Activated naive CD4-positive, alpha-beta T cell treated with anti-CD3 and anti-CD28 coated beads for 36 hours (primary cell): Measurements from ENCODE around the gene RAMP3. TPM values are rescaled to one million over a fixed set of nuclear protein-coding genes. Genes with fewer than 3 reads are reported as not detected.
A peak's percentile ranks its signal among the peaks of the same experiment; 100 is the strongest.
"Not testable (repeated sequence)": the region's sequence is repeated elsewhere in the genome, so short reads cannot be mapped to it uniquely, and the experiment has no call there.

ENCODE experiments used
- CTCF ChIA-PET: fragments of 350-600 bp; sonication (Branson Sonifier 250); formaldehyde crosslinking; loops from one replicate; lab custom pipeline; 2021; ENCODE audit warnings: antibody characterized with exemption; lab: Charles Lee
- DNase-seq: peaks from one replicate; pipeline ENCODE4 v3.0.0-alpha.2; 2020
- H3K27ac Mint-ChIP-seq: one replicate; pipeline ENCODE4 v1.8.0; 2021; ENCODE audit warnings: mild to moderate bottlenecking, mixed read lengths
- H3K27me3 Mint-ChIP-seq: one replicate; pipeline ENCODE4 v1.8.0; 2021; ENCODE audit warnings: low read depth, mixed read lengths
- H3K36me3 Mint-ChIP-seq: one replicate; pipeline ENCODE4 v1.8.0; 2021; ENCODE audit warnings: low read depth, mixed read lengths
- H3K4me1 Mint-ChIP-seq: one replicate; pipeline ENCODE4 v1.8.0; 2021; ENCODE audit warnings: low read depth, mixed read lengths
- H3K4me3 Mint-ChIP-seq: one replicate; pipeline ENCODE4 v1.8.0; 2021; ENCODE audit warnings: mild to moderate bottlenecking, moderate library complexity, mixed read lengths
- H3K9me3 Mint-ChIP-seq: one replicate; pipeline ENCODE4 v1.8.0; 2021; ENCODE audit warnings: mixed read lengths
- intact Hi-C: fragments of 100-400 bp; cut with micrococcal nuclease; formaldehyde crosslinking; loops from one replicate; pipeline ENCODE4 v1.15.1; 2023
- total RNA-seq, 2 experiments: library from RNA; stranded (reverse); gene quantifications; one replicate each; pipeline ENCODE4 v1.2.3, GENCODE V29; 2021

The RAMP3 gene
- total RNA-seq, 2 experiments from 2014 or later, result not detected

- peaks cover 3% of the 10 kb centered on the region for H3K4me1 Mint-ChIP-seq
- H3K4me3 Mint-ChIP-seq, result no peak overlapping the region
- DNase-seq, result no peak
- CTCF ChIA-PET, result no interaction called here
- no peak overlapping the region for H3K27ac Mint-ChIP-seq
- intact Hi-C loops, result no loop called here
- H3K9me3 Mint-ChIP-seq, result peaks cover 5% of the 10 kb centered on the region
- no peaks in the 10 kb centered on the region for H3K36me3 Mint-ChIP-seq
- H3K27me3 Mint-ChIP-seq, result peaks cover 16% of the 10 kb centered on the region
These were observed 4.3 kb downstream of the RAMP3 start for GRCh38 chr7:45161842-45162241.

GRCh38 chr7:45162311-45162845, 4.8 kb downstream of the RAMP3 start:
- Mint-ChIP-seq H3K4me1 (no peaks in the 10 kb centered on the region), H3K27me3 (peaks cover 11% of the 10 kb centered on the region), H3K4me3 (no peak overlapping the region), H3K9me3 (peaks cover 5% of the 10 kb centered on the region), H3K36me3 (no peaks in the 10 kb centered on the region), H3K27ac (no peak overlapping the region)
- DNase-seq, result no peak
- CTCF ChIA-PET, result interaction anchor here (1.0 to 1.6 kb wide), 2 partner anchors 8 to 97 kb away, joined by 3 to 9 read pairs; no protein-coding TSS in a partner anchor
- intact Hi-C loops, result no loop called here

DNA sequence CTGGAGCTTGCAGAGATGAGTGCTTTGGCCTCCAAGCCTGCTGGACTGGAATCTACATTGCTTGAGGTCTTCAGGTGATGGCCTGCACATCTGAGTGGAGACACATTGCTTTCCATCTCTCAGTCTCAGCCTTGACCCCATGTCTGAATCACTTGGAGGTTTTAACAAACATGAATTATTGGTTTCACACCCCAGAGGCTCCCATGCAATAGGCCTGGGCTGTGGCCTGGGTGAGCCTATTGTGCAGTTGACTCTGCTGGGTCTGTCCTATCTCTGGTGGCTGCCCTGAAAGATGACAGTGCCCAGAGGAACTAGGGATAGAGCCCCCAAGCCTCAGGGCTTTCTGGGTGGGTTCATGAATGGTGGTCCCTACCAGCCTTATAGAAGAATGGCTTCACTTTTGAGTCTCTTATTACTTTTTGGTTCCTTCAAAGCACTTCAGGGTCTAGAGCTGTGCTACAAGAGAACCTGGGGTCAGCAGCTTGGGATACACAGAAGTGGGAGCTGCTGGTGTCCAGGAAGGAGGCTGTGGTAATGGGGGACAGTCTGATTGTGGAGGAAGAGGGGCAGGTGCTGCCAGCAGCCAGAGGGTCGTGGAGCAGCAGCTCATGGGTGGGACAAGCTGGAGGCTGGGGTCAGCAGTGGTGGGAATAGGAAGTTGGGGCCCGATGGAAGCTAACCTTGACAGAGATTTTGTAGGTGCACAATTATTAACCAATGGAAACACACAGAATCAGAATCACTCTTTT, 5.5 kb downstream of the RAMP3 start:
- CTCF ChIA-PET, result interaction anchor here (1.0 to 1.6 kb wide), 2 partner anchors 9 to 97 kb away, joined by 3 to 9 read pairs; no protein-coding TSS in a partner anchor
- Mint-ChIP-seq H3K4me3 (no peak overlapping the region), H3K27me3 (peaks cover 10% of the 10 kb centered on the region), H3K36me3 (no peaks in the 10 kb centered on the region), H3K9me3 (peaks cover 5% of the 10 kb centered on the region), H3K27ac (no peak overlapping the region), H3K4me1 (no peaks in the 10 kb centered on the region)
- intact Hi-C loops, result no loop called here
- DNase-seq, result no peak

- Mint-ChIP-seq H3K9me3 (peaks cover 5% of the 10 kb centered on the region), H3K27me3 (peaks cover 5% of the 10 kb centered on the region), H3K27ac (no peak overlapping the region), H3K36me3 (no peaks in the 10 kb centered on the region), H3K4me1 (no peaks in the 10 kb centered on the region), H3K4me3 (no peak overlapping the region)
- CTCF ChIA-PET, result interaction anchor here (1.6 kb wide), 1 partner anchor 96 kb away, joined by 9 read pairs; no protein-coding TSS in a partner anchor
- intact Hi-C loops, result no loop called here
- no peak for DNase-seq
These were observed 6.1 kb downstream of the RAMP3 start for GRCh38 chr7:45163692-45164052.

DNA sequence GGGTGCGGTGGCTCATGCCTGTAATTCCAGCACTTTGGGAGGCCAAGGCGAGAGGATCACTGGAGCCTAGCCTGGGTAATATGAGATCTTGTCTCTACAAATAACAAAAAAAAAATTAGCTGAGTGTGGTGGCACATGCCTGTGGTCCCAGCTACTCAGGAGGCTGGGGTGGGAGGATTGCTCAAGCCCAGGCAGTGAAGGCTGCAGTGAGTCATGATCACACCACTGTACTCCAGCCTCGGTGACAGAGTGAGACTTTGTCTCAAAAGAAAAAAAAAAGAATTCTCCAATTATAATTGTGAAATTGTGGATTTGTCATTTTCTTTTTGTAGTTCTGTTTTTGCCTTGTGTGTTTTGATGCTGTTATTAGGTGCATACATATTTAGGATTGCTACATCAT, 6.7 kb downstream of the RAMP3 start:
- H3K27ac Mint-ChIP-seq, H3K4me1 Mint-ChIP-seq, DNase-seq, intact Hi-C loops, H3K27me3 Mint-ChIP-seq, CTCF ChIA-PET, H3K4me3 Mint-ChIP-seq, H3K9me3 Mint-ChIP-seq, H3K36me3 Mint-ChIP-seq: not testable (repeated sequence)

DNA sequence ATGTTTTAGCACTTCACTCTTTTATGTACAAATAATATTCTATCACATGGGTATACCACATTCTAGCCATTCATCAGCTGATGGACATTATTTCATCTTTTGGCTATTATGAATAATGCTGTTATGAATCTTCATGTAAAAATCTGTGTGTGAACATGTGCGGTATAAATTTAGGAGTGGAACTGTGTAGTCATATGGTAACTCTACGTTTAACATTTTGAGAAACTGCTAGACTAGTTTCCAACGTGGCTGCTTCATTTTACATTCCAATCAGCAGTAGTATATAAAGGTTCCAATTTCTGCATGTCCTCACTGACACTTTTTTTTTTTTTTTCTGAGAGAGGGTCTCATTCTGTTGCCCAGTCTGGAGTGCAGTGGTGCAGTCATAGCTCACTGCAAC, 8.3 kb downstream of the RAMP3 start:
- intact Hi-C loops, result no loop called here
- H3K9me3 Mint-ChIP-seq, result peaks cover 5% of the 10 kb centered on the region
- H3K27ac Mint-ChIP-seq, result no peak overlapping the region
- DNase-seq, result no peak
- H3K4me1 Mint-ChIP-seq, result no peaks in the 10 kb centered on the region
- CTCF ChIA-PET, result no interaction called here
- H3K27me3 Mint-ChIP-seq, result no peaks in the 10 kb centered on the region
- no peak overlapping the region for H3K4me3 Mint-ChIP-seq
- H3K36me3 Mint-ChIP-seq, result no peaks in the 10 kb centered on the region

DNA sequence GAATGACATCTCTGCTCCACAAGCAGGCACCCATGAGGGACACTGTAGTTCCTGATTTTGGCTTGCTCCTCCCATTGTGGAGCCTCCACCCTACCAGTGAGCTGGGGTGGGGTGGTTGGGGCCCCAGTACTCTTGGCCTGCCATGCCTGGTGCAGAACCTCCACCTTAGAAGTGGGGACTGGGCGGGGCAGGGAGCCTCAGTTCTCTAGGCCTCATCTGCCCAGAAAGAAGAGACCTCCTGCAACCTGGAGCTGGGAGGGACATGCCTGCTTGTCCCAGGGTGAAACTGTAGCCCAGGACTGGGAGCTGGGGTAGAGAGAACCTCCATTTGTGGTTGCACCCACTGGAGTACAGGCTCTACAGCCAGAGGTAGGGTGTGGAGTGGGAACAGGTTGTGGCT, 14.4 kb downstream of the RAMP3 start:
- Mint-ChIP-seq H3K27ac (no peak overlapping the region), H3K4me3 (no peak overlapping the region)

GRCh38 chr7:45173596-45174327, 16.2 kb downstream of the RAMP3 start:
- Mint-ChIP-seq H3K9me3 (no peaks in the 10 kb centered on the region), H3K4me1 (no peaks in the 10 kb centered on the region), H3K4me3 (no peak overlapping the region), H3K27me3 (no peaks in the 10 kb centered on the region), H3K36me3 (no peaks in the 10 kb centered on the region), H3K27ac (no peak overlapping the region)
- CTCF ChIA-PET, result no interaction called here
- DNase-seq, result peak; percentile 1
- intact Hi-C loops, result no loop called here

More for the DNA sequence above, 14.4 kb downstream of the RAMP3 start:
- CTCF ChIA-PET, result interaction anchor here (1.6 kb wide), 1 partner anchor 88 kb away, joined by 5 read pairs; no protein-coding TSS in a partner anchor
- Mint-ChIP-seq H3K4me1 (no peaks in the 10 kb centered on the region), H3K27me3 (no peaks in the 10 kb centered on the region), H3K9me3 (no peaks in the 10 kb centered on the region), H3K36me3 (no peaks in the 10 kb centered on the region)
- intact Hi-C loops, result no loop called here
- DNase-seq, result no peak

- H3K27ac Mint-ChIP-seq, result no peak overlapping the region
- no peaks in the 10 kb centered on the region for H3K36me3 Mint-ChIP-seq
- no peaks in the 10 kb centered on the region for H3K4me1 Mint-ChIP-seq
- intact Hi-C loops, result no loop called here
- H3K27me3 Mint-ChIP-seq, result no peaks in the 10 kb centered on the region
- no peak overlapping the region for H3K4me3 Mint-ChIP-seq
- H3K9me3 Mint-ChIP-seq, result no peaks in the 10 kb centered on the region
- CTCF ChIA-PET, result no interaction called here
- DNase-seq, result no peak
These were observed 16.7 kb downstream of the RAMP3 start for GRCh38 chr7:45174328-45174610.

DNA sequence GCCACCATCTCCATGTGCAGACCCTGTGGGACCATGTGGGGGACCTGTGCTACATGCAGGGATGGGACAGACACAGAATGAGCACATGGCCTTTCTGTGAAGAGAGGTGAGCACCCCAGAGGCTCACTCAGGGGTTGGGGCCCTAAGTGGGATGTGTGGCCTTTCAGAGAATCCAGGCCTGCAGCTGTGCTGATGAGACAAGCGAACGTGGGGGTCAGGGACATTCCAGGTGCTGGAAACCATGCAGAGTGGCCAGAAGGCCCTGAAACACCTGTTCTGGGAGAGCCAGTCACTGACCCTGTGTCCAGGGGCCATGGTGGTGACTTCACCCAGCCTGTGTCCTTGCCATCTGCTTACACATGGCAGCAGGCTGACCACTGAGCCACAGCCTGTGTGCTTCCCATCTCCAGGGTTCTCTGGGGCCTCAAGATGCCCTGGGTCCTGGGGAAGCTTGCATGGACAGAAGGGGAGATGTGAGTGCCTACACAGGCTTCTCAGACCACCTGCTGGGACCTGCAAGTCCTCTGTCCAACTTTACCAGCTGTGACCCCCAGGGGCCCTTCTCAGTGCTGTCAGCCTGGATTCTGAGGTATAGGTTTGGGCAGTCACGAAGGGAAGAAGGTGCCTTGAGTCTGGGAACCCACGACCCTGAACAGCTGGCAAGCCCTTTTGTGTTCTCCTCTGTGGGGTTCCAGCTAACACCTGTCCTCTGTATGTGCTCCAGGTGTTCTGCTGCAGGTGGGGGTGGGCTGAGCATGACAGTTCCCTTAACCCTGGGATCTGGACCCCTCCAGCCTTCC, 17.6 kb downstream of the RAMP3 start:
- Mint-ChIP-seq H3K27ac (no peak overlapping the region), H3K27me3 (no peaks in the 10 kb centered on the region), H3K9me3 (no peaks in the 10 kb centered on the region), H3K4me1 (no peaks in the 10 kb centered on the region), H3K4me3 (no peak overlapping the region), H3K36me3 (no peaks in the 10 kb centered on the region)
- intact Hi-C loops, result no loop called here
- CTCF ChIA-PET, result no interaction called here
- DNase-seq, result peak; percentile 1

DNA sequence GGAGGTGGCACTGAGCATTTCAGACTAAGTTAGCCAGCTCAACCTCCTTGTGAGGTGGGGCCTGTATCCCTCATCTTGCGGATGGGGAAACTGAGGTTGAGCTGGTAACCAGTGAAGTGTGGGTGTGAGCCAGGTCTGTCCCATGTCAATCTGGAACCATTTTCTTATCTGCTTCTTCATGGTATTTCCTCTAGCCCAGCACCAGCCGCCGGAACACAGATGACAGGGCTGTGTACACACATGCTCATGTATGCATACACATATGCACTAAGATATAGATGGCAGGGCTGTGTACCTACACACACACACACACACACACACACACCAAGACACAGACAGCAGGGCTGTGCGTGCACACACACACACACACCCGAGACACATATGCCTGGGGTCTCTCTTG, 18.5 kb downstream of the RAMP3 start:
- Mint-ChIP-seq H3K4me1 (no peaks in the 10 kb centered on the region), H3K9me3 (no peaks in the 10 kb centered on the region), H3K27ac (no peak overlapping the region), H3K27me3 (no peaks in the 10 kb centered on the region), H3K4me3 (no peak overlapping the region), H3K36me3 (no peaks in the 10 kb centered on the region)
- peak; percentile 2 for DNase-seq
- intact Hi-C loops, result no loop called here
- CTCF ChIA-PET, result no interaction called here
